GM12801 (cell line): ENCODE data around the gene SIN3B.

Experiments
- TF ChIP-seq, protein P1 (sequence below): IDR thresholded peaks from one replicate; pipeline ENCODE4 v1.5.1; 2011; ENCODE audit warnings: control low read depth; ENCODE audit not compliant: insufficient read length; ENCODE audit errors: extremely low read depth

Gene SIN3B

DNA sequence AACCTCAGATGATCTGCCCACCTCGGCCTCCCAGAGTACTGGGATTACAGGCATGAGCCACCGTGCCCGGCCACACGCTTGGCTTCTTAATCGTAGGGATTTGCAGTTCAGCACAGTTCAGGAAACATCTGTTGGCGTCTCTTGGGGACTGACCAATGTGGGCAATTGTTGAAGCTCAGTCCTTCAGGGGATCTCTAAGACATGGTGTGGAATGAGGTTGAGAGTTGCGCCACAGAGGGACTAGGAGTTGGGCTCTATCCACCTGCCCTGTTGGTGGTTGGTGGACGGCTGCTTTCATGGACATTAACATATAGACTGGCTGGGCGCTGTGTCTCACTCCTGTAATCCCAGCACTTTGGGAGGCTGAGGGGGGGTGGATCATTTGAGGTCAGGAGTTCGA is 37.3 kb upstream of the SIN3B start:
- TF ChIP-seq, protein P1, sequence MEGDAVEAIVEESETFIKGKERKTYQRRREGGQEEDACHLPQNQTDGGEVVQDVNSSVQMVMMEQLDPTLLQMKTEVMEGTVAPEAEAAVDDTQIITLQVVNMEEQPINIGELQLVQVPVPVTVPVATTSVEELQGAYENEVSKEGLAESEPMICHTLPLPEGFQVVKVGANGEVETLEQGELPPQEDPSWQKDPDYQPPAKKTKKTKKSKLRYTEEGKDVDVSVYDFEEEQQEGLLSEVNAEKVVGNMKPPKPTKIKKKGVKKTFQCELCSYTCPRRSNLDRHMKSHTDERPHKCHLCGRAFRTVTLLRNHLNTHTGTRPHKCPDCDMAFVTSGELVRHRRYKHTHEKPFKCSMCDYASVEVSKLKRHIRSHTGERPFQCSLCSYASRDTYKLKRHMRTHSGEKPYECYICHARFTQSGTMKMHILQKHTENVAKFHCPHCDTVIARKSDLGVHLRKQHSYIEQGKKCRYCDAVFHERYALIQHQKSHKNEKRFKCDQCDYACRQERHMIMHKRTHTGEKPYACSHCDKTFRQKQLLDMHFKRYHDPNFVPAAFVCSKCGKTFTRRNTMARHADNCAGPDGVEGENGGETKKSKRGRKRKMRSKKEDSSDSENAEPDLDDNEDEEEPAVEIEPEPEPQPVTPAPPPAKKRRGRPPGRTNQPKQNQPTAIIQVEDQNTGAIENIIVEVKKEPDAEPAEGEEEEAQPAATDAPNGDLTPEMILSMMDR, result no peak

GRCh38 chr19:16794456-16795441 is 34.4 kb upstream of the SIN3B start:
- TF ChIP-seq, protein P1, result no peak

- TF ChIP-seq, protein P1, result no peak
Observed at GRCh38 chr19:16795731-16796130, 33.5 kb upstream of the SIN3B start.

DNA sequence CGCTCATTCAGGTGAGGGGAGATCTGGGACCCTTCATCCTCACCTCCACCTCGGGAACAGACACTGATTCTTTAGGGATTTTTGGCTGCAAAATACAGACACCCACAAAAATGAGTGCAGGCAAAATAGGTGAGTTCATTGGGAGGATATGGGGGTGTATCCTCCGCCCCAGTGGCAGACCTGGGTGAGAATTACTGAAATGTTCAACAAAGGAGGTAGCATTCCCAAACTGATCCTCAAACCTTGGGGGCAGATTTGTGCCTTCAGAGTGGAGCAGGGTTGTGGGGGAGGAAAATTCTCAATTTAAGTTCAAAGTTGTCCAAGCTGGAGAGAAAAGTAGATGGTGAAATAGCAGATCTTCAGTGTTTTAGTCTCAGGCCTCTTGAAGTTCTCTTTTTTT is 31.3 kb upstream of the SIN3B start:
- TF ChIP-seq, protein P1, result no peak

DNA sequence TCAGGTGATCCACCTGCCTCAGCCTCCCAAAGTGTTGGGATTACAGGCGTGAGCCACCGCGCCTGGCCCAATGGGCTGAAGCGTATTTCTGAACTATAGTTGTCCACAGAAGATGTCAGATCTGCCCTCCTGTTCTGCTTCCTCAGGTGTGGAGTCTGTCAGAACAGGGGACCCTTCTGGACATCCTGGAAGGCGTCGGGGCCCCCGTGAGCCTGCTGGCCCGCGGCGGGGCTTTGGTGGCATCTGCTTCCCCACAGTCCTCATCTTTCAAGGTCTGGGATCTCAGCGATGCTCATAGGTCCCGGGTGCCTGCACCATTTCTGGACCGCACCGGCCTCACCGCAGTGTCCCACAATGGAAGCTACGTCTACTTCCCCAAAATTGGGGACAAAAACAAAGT is 29.5 kb upstream of the SIN3B start:
- TF ChIP-seq, protein P1, result no peak

DNA sequence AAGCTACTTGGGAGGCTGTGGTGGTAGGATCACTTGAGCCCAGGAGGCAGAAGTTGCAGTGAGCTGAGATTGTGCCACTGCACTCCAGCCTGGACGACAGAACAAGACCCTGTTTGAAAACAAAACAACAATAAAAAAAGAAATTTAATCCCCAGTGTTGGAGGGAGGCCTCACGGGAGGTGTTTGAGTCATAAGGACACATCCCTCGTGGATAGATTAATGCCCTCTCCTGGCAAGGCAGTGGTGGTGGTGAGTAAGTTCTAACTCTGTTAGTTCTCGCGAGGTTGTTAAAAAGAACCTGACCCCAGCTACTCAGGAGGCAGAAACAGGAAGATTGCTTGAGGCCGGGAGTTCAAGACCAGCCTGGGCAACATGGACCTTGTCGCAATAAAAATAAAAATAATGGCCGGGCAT is 27.6 kb upstream of the SIN3B start:
- TF ChIP-seq, protein P1, result no peak

- TF ChIP-seq, protein P1, result no peak
Observed at GRCh38 chr19:16804176-16804575, 25.0 kb upstream of the SIN3B start.
